GM13977 (cell line): ENCODE measurements around the gene CYP19A1.

Experiments used
- DNase-seq: peaks from one replicate; pipeline ENCODE4 v3.0.0; 2012; ENCODE audit warnings: low spot score
- in situ Hi-C: fragments of 300-500 bp; cut with MboI; formaldehyde crosslinking; loops from one replicate; pipeline ENCODE4 v1.12.0; 2022; ENCODE audit warnings: low sequenced_read_pairs, low pct_unique_long_range_greater_than_20kb, mixed read lengths, inconsistent platforms; ENCODE audit not compliant: unreplicated experiment
- TF ChIP-seq, protein P1 (sequence below): IDR thresholded peaks from 2 replicates; pipeline ENCODE4 v1.5.1; 2012; ENCODE audit warnings: mild to moderate bottlenecking, control low read depth; ENCODE audit not compliant: insufficient read depth; ENCODE audit errors: extremely low read depth, missing control alignments

CYP19A1 gene

DNA sequence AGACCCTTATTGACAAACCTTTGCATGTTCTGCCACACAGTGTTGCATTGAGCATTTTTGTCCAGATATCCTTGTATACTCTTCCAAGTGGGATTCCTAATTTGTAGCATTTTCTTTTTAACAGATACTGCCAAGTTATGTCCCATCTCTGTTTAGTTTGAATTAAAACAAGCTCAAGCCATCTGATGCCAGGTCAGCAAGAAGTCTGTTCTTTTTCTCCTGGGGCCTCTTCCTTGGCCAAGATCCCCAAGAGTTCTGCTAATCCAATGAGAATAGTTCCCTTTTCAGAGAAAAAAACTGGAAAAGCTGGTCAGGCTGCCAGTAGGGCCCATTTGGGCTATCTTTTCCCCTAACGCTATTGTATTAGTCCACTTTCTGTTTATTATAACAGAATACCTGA is 32.9 kb upstream of the CYP19A1 start:
- in situ Hi-C loops: no loop called here

DNA sequence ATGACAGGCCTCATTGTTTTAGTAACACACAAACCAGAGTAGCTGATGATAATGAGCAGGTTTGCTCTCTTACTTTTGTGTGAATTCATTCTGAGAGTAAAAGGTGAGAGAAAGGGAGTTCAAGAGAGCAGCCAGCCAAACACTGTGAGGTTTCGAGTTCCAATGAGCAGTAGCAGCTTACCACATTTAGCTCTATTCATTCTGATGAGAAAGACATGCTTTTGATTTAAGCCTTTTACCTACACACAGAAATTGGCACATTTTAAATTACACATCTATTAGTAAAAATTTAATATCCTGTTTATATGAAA is 31.0 kb upstream of the CYP19A1 start:
- TF ChIP-seq, protein P1, sequence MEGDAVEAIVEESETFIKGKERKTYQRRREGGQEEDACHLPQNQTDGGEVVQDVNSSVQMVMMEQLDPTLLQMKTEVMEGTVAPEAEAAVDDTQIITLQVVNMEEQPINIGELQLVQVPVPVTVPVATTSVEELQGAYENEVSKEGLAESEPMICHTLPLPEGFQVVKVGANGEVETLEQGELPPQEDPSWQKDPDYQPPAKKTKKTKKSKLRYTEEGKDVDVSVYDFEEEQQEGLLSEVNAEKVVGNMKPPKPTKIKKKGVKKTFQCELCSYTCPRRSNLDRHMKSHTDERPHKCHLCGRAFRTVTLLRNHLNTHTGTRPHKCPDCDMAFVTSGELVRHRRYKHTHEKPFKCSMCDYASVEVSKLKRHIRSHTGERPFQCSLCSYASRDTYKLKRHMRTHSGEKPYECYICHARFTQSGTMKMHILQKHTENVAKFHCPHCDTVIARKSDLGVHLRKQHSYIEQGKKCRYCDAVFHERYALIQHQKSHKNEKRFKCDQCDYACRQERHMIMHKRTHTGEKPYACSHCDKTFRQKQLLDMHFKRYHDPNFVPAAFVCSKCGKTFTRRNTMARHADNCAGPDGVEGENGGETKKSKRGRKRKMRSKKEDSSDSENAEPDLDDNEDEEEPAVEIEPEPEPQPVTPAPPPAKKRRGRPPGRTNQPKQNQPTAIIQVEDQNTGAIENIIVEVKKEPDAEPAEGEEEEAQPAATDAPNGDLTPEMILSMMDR: no peak
- peak; percentile 56 for DNase-seq
- in situ Hi-C loops: no loop called here

More for the DNA sequence above, 32.9 kb upstream of the CYP19A1 start:
- no peak for DNase-seq
- TF ChIP-seq, protein P1: no peak

DNA sequence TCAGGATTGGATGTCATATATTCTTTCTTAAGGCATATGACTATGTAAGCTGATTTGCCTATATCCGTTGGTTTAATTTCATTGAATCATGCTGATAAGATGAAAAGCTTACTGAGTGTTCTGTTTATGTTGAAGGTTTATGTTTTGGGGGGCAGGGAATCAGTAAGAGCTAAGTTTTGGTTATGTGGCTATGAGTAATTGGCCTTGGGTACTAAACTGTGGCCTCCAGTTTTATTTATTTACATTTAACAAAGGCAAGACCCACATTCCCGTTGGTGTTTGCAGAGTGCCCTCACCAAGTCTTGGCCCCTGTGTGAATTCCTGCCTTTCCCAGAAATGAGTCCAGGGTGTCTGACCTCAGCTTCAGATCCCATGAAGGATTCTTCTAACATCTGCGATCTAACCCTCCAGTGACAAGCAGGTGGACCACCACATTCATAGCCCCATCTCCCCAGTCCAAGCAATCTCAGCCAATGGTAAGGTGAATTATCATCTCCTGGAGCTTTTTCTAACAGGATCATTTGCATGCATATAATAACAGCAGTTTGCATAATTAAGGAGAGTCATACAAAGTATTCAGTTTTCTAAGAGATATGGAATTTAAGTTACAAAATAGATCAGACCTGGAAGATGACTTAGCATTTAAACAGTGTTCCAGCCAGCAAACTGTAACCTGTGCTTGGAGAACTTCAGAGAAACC is 30.5 kb upstream of the CYP19A1 start:
- in situ Hi-C loops: no loop called here
- no peak for DNase-seq
- TF ChIP-seq, protein P1: no peak

DNA sequence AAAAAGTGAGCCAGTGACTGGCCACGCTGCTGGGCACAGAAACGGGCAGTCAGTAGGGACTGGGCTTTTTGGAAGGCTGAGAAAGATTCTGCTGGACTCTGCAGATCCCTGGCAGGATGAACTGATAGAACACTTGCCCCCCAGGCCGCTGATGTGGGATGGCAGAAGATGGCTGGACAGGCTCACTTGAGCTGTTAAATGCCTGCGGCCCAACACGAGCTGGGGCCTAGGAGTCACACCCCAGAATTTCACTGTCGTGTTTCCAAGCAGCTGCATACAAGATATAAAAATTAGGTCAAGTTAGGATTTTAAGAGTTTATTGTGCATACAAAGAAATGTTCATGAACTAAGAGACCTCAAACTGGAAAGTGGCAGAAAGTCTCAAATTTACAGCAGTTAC is 29.9 kb upstream of the CYP19A1 start:
- TF ChIP-seq, protein P1: no peak
- DNase-seq: no peak
- in situ Hi-C loops: no loop called here

DNA sequence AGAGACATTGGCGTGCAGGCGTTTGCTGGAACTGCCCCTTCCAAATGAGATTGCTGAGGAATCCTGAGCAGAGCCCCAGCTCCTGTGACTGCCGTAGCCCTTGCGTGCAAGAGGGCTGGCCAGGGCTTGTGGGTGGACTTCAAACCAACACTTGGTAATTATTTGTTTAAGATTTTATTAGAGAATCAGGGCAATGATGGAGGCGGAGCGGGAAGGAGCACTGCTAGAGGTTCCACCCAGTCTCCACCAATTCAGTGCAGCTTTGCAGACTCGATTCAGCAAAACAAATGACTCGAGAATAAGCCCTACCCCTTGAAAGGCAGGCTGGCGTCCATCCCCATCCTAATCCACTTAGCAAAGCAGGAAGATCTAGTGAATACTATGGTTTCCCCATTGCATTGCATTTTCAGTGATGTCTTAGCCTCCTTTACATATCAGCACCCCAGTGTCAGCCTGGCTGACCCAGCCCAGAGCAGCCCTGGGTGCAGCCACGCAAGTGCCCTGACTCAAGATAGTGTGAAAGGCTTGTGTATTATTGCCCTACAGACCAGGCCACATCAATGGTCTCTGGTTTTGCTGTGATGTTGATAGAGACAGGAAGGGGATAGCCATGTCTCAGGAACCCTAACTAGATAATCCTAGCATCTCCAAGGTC is 29.1 kb upstream of the CYP19A1 start:
- no peak for DNase-seq
- in situ Hi-C loops: no loop called here
- TF ChIP-seq, protein P1: no peak

DNA sequence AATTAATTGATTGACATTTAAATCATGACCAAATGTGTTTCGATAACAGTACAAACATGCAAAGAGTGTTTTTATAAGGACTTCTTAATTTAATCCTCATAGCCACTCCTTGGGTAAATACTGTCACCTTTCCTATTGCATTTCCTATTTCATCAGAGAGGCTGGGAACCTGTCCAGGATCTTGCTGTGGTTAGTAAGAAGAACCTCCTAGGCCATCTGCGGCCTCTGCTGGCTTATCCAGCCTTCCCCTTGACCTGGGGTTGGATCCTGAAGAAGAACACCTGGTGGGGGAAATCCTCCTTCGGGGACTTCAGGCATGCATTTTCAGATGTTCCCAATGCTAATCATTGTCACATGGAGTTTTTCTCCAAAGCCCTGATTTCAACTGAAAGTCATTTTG is 28.5 kb upstream of the CYP19A1 start:
- in situ Hi-C loops: no loop called here
- no peak for DNase-seq
- TF ChIP-seq, protein P1: no peak
